GM12878 (cell line): ENCODE results near the gene ADSS1. TPM values are rescaled to one million over a fixed set of nuclear protein-coding genes. Genes with fewer than 3 reads are reported as not detected.

ENCODE experiments used
- ATAC-seq: fragments of 200-7000 bp; cut with Tn5 transposase; 3 replicates; pipeline ENCODE4 v1.9.1; 2020; ENCODE audit warnings: mild to moderate bottlenecking, moderate library complexity
- BruUV-seq: library from RNA; stranded (reverse); fragments of 400-500 nt; replicated peaks from 2 replicates; lab custom pipeline; 2021; lab: Mats Ljungman, UMichigan
- CTCF ChIA-PET: fragments of 300-600 bp; sonication (Branson Sonifier 250); formaldehyde crosslinking; extraction: SDS; loops from one replicate; lab custom pipeline; 2021; ENCODE audit warnings: inconsistent platforms; lab: Yijun Ruan, JAX
- POLR2A ChIA-PET: fragments of 350-600 bp; formaldehyde crosslinking; extraction: SDS; loops from one replicate; lab custom pipeline; 2021; ENCODE audit warnings: inconsistent platforms; lab: Charles Lee
- RAD21 ChIA-PET: fragments of 300-600 bp; sonication (Branson Sonifier 250); formaldehyde crosslinking; loops from one replicate; lab custom pipeline; 2023; ENCODE audit warnings: antibody characterized with exemption; ENCODE audit not compliant: unreplicated experiment; lab: Charles Lee
- SMC1A ChIA-PET: fragments of 300-600 bp; sonication (Branson Sonifier 250); formaldehyde crosslinking; loops from one replicate; lab custom pipeline; 2023; ENCODE audit not compliant: unreplicated experiment, uncharacterized antibody; lab: Charles Lee
- DNase-seq: peaks from one replicate; pipeline ENCODE4 v3.0.0-alpha.2; 2011; ENCODE audit warnings: low read depth, low spot score
- FAIRE-seq: peaks from 3 replicates; lab custom pipeline; 2011; peaks lifted over from hg19 to GRCh38; lab: Jason Lieb, UNC
- H2AFZ ChIP-seq: 2 replicates; pipeline ENCODE4 v1.6.0; 2011; ENCODE audit warnings: low read depth, low read length, control low read depth; ENCODE audit not compliant: control insufficient read depth
- H3K27ac ChIP-seq: 2 replicates; pipeline ENCODE4 v1.5.1; 2011; ENCODE audit warnings: control low read depth; ENCODE audit not compliant: control insufficient read depth, insufficient read depth
- H3K27me3 ChIP-seq, 2 experiments: replicated peaks in 1 of 2; 2 replicates each; pipeline versions ENCODE4 v1.6.0 to v1.6.1; 2011; ENCODE audit warnings: low read length in 1 of 2; ENCODE audit not compliant: control insufficient read depth in 2 of 2, insufficient read depth in 2 of 2
- H3K36me3 ChIP-seq, 2 experiments: 2 replicates each; pipeline ENCODE4 v1.5.1; 2011; ENCODE audit warnings: low read length in 1 of 2; ENCODE audit not compliant: control insufficient read depth in 2 of 2, insufficient read depth in 2 of 2
- H3K4me1 ChIP-seq: 2 replicates; pipeline ENCODE4 v1.6.1; 2011; ENCODE audit warnings: mild to moderate bottlenecking, low read length, moderate library complexity, mixed read lengths; ENCODE audit not compliant: control insufficient read depth, insufficient read depth
- H3K4me2 ChIP-seq: 2 replicates; pipeline ENCODE4 v1.6.0; 2011; ENCODE audit warnings: control low read depth; ENCODE audit not compliant: control insufficient read depth, insufficient read depth
- H3K4me3 ChIP-seq: fragments of 200-600 bp; sonication (generic); 2 replicates; pipeline ENCODE4 v1.5.1; 2016
- H3K79me2 ChIP-seq: 2 replicates; pipeline ENCODE4 v1.6.0; 2011; ENCODE audit warnings: low read length; ENCODE audit not compliant: control insufficient read depth, insufficient read depth
- H3K9ac ChIP-seq: 2 replicates; pipeline ENCODE4 v1.8.0; 2011; ENCODE audit warnings: low read length, control low read depth, mixed read lengths; ENCODE audit not compliant: control insufficient read depth, insufficient read depth
- H3K9me3 ChIP-seq: replicated peaks from 3 replicates; pipeline ENCODE4 v1.5.1; 2011; ENCODE audit warnings: mild to moderate bottlenecking, low read length; ENCODE audit not compliant: control insufficient read depth, insufficient read depth
- H4K20me1 ChIP-seq: 2 replicates; pipeline ENCODE4 v1.6.0; 2011; ENCODE audit not compliant: control insufficient read depth, insufficient read depth
- RUNX3 ChIP-seq: IDR thresholded peaks from 2 replicates; pipeline ENCODE4 v1.6.1; 2012; ENCODE audit warnings: low read length, inconsistent platforms
- STAT1 ChIP-seq: fragments of 450-650 bp; conservative IDR thresholded peaks from 2 replicates; pipeline ENCODE4 v1.6.1; 2014; ENCODE audit warnings: antibody characterized with exemption, mild to moderate bottlenecking
- WGBS: methylation state at CpG from one replicate; pipeline ENCODE4 v1.1.6; 2016; ENCODE audit warnings: low lambda C conversion rate; ENCODE audit not compliant: insufficient replicate concordance, insufficient coverage; ENCODE audit errors: missing lambda C conversion rate; 5-methylcytosine and 5-hydroxymethylcytosine counted together
- in situ Hi-C: fragments of 300-500 bp; cut with MboI; formaldehyde crosslinking; loops from 9 replicates; pipeline ENCODE4 v1.14.3; 2018; ENCODE audit warnings: mixed read lengths
- intact Hi-C: fragments of 100-400 bp; cut with micrococcal nuclease; formaldehyde crosslinking; loops from one replicate; pipeline ENCODE4 v1.14.2; 2022; ENCODE audit not compliant: unreplicated experiment
- polyA plus RNA-seq, 11 experiments: library from polyadenylated mRNA; depleted of rRNA in 4 of 11; unstranded in 6 of 11; stranded (reverse) in 5 of 11; fragments of >200 nt; fragmentation: Nextera tagmentation in 4 of 11; fragmentation: Illumina TruSeq in 1 of 11; extraction: Ambion mirVana in 4 of 11; extraction: Trizol in 1 of 11; gene quantifications; 1 replicate in 1 of 11; 2 replicates in 10 of 11; pipeline versions ENCODE4 v1.2.1 to v1.2.3, GENCODE V29; 2011 to 2016; ENCODE audit warnings: inconsistent platforms in 2 of 11, missing spikeins in 2 of 11, low read depth in 1 of 11
- total RNA-seq, 4 experiments: library from RNA; depleted of rRNA in 3 of 4; stranded (reverse); fragments of >200 nt in 3 of 4; fragmentation: Illumina TruSeq in 1 of 4; extraction: Trizol in 1 of 4; gene quantifications; 2 replicates each; pipeline versions ENCODE4 v1.2.1 to v1.2.3, GENCODE V29; 2013 to 2021
- TF ChIP-seq, protein P1 (sequence below): IDR thresholded peaks from 2 replicates; pipeline ENCODE4 v1.6.1; 2012; ENCODE audit warnings: mild to moderate bottlenecking, low read depth, low read length
- TF ChIP-seq, protein P2 (sequence below): fragments of 450-650 bp; IDR thresholded peaks from 2 replicates; pipeline ENCODE4 v1.6.1; 2018; ENCODE audit warnings: borderline replicate concordance, mild to moderate bottlenecking; ENCODE audit not compliant: partially characterized antibody

ADSS1 gene
- total and polyA plus RNA-seq, 10 of the 15 experiments (the other 5 are each of a cell fraction or from before 2014, with no cell fraction given) = 0.11 to 0.45 (median 0.28) TPM; not detected in 5

- SMC1A ChIA-PET = no interaction called here
- in situ Hi-C loops = no loop called here
Observed at GRCh38 chr14:104741108-104741802, 17.2 kb downstream of the ADSS1 start.

More at GRCh38 chr14:104741108-104741802, 17.2 kb downstream of the ADSS1 start:
- no peak for FAIRE-seq
- no peaks in the 10 kb centered on the region for H3K9me3 ChIP-seq
- no peaks in the 10 kb centered on the region for H3K79me2 ChIP-seq
- ChIA-PET RAD21 (interaction anchor here (1.7 kb wide), 1 partner anchor 12 kb away, joined by 6 read pairs; the partner anchor contains the start of gene SIVA1), POLR2A (no interaction called here), CTCF (no interaction called here)
- TF ChIP-seq STAT1 (no peak), RUNX3 (no peak)
- TF ChIP-seq, protein P1, sequence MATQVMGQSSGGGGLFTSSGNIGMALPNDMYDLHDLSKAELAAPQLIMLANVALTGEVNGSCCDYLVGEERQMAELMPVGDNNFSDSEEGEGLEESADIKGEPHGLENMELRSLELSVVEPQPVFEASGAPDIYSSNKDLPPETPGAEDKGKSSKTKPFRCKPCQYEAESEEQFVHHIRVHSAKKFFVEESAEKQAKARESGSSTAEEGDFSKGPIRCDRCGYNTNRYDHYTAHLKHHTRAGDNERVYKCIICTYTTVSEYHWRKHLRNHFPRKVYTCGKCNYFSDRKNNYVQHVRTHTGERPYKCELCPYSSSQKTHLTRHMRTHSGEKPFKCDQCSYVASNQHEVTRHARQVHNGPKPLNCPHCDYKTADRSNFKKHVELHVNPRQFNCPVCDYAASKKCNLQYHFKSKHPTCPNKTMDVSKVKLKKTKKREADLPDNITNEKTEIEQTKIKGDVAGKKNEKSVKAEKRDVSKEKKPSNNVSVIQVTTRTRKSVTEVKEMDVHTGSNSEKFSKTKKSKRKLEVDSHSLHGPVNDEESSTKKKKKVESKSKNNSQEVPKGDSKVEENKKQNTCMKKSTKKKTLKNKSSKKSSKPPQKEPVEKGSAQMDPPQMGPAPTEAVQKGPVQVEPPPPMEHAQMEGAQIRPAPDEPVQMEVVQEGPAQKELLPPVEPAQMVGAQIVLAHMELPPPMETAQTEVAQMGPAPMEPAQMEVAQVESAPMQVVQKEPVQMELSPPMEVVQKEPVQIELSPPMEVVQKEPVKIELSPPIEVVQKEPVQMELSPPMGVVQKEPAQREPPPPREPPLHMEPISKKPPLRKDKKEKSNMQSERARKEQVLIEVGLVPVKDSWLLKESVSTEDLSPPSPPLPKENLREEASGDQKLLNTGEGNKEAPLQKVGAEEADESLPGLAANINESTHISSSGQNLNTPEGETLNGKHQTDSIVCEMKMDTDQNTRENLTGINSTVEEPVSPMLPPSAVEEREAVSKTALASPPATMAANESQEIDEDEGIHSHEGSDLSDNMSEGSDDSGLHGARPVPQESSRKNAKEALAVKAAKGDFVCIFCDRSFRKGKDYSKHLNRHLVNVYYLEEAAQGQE = no peak
- TF ChIP-seq, protein P2, sequence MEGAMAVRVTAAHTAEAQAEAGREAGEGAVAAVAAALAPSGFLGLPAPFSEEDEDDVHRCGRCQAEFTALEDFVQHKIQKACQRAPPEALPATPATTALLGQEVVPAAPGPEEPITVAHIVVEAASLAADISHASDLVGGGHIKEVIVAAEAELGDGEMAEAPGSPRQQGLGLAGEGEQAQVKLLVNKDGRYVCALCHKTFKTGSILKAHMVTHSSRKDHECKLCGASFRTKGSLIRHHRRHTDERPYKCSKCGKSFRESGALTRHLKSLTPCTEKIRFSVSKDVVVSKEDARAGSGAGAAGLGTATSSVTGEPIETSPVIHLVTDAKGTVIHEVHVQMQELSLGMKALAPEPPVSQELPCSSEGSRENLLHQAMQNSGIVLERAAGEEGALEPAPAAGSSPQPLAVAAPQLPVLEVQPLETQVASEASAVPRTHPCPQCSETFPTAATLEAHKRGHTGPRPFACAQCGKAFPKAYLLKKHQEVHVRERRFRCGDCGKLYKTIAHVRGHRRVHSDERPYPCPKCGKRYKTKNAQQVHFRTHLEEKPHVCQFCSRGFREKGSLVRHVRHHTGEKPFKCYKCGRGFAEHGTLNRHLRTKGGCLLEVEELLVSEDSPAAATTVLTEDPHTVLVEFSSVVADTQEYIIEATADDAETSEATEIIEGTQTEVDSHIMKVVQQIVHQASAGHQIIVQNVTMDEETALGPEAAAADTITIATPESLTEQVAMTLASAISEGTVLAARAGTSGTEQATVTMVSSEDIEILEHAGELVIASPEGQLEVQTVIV = no peak
- ATAC-seq = peak; percentile 10; the same call in 1 of the 3 replicates
- no peak overlapping the region for H3K4me2 ChIP-seq
- H3K27ac ChIP-seq = no peak overlapping the region
- no TSS peak for BruUV-seq
- 52% methylated on average over 26 of the region's 29 CpGs for WGBS
- DNase-seq = no peak
- no peak overlapping the region for H3K4me3 ChIP-seq
- H4K20me1 ChIP-seq = no peaks in the 10 kb centered on the region
- H2AFZ ChIP-seq = no peak overlapping the region
- H3K36me3 ChIP-seq = no peaks in the 10 kb centered on the region
- H3K9ac ChIP-seq = no peak overlapping the region
- no peaks in the 10 kb centered on the region; a peak in 2 of 4 replicates for H3K27me3 ChIP-seq
- H3K4me1 ChIP-seq = peaks cover 10% of the 10 kb centered on the region
- intact Hi-C loops = no loop called here
